HG03565 (cell line): ENCODE data around the gene BATF.
A peak's percentile ranks its signal among the peaks of the same experiment; 100 is the strongest.

Source experiments
- ATAC-seq: cut with Tn5 transposase; IDR thresholded peaks from one replicate; pipeline ENCODE4 v1.9.1; 2021; ENCODE audit warnings: mild to moderate bottlenecking, moderate library complexity; ENCODE audit not compliant: unreplicated experiment

Gene BATF

DNA sequence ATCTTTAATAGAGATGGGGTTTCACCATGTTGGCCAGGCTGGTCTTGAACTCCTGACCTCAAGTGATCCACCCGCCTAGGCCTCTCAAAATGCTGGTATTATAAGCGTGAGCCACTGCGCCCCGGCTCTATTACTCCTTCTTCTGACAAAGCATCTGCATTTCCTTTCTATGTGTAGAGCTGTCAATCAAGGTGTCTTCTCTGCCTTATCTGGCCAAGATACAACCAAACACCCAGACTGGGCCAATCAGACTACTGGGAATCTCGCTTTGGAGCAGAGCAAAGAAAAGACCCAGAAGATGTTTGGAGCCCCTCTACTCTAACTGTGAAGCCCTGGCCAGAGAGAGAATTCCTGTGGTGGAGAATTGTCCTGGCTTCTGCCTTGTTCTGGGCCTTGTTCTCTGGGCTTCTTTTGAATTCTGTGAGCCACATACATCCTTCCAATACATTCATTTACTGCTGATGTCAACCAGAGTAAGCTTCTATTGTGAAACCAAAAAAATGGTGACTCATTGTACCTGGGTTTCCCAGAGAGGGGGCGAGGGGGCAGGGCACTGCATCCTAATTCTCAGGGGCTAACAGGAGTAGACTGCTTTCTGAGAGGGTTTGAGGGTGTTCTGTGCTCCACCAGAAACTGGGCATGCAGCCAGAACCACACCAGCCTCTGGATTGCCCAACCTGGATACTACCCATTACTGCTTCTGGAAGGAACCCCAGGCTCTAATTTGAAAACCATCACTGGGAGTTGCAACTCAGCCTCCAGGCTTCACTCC lies 37.4 kb downstream of the BATF start:
- no peak for ATAC-seq

DNA sequence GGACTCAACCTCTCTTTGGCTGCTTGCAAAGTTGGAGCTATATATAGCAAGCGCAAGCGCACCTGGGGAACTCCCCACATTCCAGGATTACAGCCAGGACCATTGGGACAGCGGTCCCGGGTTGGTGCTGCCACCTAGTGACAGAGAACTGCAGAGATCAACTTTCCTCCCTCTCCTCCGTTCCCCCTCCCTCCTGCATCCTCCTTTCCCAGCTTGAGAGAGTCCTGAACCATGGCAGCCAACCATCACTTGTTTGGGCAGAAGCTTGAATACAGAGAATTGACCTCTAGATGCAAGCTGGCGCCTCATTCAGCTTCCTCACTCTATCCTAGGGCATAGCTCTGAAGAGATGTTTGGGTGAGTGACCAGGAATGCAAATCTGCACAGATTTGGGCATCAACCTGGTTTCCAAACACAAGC lies 38.8 kb downstream of the BATF start:
- no peak for ATAC-seq

DNA sequence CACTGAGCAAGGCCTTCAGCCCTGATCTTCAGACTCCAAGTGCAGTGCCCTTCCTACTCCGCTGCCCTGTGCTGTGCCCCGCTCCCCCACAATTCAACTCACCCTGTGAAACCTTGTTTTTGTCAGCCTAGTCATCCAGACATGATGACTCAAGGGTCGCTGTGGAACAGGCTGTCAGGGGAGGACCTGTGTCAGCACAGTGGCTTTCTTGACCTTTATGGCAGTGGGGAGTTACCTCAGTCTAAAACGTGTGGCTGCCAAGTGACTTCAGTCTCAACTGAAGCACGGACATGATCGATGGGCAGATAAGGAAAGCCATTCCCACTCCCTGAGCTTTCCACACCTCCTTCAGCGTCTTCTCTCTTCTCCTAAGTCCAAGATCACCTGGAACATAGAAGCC lies 39.8 kb downstream of the BATF start:
- no peak for ATAC-seq

DNA sequence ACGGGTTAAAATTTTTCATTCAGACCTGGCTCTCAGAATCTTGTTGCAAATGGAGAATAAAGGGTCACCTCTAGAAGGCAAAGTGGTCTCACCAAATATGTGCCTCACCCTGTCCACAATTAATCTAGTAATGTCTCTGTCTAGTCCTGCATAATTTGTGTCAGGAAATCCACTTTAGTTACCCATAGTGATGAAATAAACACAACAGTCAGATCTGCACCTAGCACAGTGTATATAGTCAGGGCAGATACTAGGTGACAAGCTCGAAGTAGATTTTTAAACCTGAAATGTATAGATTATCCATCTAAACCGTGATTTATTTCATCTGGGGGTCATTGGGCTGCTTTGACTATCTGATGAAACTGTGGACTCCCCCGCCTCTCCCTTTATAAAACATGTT lies 40.2 kb downstream of the BATF start:
- ATAC-seq = no peak

DNA sequence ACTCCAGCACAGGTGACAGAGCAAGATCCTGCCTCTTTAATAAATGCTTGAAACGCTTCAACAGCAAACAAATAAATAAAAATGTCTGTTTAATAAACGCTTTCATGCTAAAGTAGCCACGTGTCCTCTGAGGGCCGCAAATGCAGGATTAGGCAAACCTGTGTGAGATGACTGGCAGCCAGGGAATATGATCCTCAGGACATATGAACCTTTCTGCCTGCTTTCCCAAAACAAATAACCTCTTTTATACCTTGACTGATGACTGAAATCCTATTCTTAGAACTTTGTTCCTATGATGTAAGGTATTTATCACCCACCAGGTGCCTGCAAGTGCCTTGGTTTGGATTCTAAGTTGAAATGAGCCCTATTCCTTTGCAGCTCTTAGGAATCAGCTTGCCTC lies 41.7 kb downstream of the BATF start:
- ATAC-seq = no peak

DNA sequence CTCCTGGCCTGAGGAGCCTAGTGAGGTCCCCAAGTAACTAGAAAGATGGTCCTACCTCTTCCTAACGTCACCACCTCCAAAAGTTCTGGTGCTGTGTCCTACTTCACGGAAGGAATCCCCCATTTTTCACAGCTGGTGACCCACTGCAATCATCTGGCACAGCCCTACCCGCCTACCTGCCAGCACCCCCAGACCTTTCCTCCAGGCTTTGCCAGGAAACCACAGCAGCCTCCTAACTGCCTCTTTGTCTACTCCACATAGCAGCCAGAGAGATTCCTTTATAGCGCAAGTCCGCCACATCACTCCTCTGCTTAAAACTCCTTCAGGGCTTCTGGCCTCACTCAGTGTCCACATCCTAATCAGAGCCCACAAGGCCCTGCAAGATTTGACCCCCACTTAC lies 42.8 kb downstream of the BATF start:
- no peak for ATAC-seq

DNA sequence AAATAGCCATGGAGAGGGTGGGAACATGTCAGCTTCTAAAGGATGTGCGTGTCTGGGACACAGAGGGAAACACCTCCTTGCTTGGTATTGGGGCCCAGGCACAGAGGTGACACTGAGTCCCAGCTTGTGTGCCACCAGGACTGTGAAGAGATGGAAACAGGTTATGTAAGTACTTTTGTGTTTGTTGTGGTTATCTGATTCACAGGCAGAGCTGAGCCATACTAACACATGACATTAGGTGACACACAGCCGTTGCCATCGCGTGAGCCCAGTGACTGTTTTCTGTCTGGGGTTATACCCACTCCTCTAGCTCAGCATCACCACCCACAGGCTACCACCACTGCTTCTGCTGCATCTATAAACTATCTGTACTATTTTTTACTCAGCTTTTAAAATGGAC lies 44.1 kb downstream of the BATF start:
- ATAC-seq = no peak

DNA sequence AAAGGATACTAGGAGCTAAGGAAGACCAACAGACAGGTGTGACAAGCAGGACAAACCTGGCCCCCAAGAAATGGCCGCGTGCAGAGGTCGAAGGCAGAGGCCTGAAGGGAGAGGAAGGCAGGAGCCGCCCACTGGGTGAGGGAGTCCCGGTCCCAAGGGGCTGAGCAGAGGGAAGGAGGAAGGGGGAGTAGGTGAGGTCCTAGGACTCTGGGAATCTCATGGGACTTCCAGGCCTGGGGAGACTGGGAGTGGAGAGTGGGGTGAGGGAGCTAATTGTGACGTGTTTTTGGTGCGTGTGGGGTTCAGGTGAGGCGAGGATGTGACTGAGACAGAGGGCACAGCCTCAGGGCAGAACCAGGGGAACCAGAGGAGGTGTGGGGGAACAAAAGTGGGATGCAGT lies 44.5 kb downstream of the BATF start:
- ATAC-seq = no peak

DNA sequence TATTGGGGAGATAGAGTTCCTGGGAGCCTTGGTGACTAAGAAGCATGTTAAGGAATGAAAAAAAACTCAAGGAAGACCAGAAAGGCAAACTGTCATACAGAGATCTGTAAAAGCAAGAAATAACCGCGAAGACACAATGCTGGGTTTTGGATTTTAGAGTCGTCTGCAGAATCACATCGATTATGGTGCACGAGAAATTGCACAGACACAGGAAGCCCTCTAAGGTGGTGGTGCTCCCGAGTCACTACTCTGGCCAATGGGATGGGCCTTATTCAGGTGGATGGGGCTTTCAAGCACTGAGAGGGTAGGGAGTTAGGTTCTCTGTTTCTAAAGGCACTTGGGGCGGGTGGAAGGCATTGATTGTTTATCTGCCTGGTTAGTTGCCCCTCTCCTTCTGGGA lies 45.9 kb downstream of the BATF start:
- ATAC-seq = no peak

DNA sequence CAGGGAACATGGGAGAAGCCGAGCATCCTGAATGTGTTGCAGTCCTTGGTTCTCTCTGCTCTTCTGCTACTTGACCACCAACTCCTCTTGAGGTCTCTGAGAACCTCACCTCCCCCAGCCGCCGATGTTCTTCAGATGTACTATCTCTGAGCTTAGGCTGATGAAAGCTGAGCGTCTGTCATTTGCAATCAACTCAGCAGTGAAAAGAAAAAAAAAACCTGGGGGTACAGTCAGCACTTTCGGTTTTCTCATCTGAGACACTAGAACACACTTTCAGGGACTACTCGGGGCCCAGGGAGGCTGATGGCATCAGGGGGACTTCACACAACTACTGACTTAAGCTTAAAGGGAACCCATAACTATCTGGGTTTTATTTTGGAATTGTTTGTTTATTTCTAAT lies 46.5 kb downstream of the BATF start:
- no peak for ATAC-seq

DNA sequence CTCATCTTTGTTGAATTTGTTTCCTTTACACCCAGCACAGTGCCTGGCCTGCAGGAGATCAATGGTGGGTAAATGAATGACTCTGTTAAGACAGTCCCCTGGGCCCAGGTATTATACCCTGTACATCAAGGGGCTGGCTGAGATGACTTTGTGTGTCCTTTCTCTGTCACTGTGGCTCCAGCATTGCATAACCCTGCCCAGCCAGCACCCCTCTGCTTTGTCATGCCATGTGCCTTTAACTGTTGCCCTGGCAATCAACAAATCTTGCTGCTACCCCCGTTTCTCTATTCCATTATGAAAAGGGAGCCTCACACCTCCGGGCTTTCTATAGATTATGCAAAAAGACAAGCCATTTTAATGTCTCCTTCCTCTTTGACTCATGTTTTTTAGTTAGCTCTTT lies 48.5 kb downstream of the BATF start:
- no peak for ATAC-seq

DNA sequence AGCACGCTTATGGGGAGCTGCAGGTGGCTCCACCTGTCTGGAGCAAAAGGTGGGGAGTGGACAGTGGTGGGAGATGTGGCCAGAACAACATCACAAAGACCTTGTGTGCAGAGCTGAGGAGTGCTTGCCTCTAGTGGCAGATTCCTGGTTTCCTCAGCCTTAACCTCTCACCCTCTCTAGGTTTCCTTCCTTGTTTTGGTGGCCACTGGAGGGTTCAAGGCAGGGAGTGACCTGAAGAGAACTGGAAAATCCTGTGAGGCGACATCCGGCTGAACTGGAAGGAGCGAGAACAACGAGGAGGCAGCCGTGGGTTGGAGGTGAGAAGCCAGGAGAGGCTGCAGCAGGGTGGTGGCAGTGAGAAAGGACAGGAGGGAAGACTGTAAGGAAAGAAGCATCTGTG lies 49.8 kb downstream of the BATF start:
- ATAC-seq = no peak

DNA sequence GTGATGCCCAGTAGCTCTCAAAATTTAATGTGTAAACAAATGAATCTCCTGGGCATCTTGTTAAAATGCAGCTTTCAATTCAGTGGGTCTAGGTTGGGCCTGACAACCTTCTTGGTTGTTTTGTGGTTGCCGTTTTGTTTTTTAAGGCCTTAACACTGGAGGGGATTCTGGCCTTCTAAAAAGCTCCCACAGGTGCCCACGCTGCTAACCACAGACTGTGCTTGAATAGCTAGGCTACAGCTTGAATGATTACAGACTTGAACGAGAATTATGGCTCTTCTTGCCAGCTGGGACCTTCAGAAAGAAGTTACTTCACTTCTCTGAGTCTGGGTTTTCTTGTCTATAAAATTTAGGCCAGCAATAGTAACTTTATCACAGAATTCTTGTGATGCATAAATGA lies 54.8 kb downstream of the BATF start:
- no peak for ATAC-seq

DNA sequence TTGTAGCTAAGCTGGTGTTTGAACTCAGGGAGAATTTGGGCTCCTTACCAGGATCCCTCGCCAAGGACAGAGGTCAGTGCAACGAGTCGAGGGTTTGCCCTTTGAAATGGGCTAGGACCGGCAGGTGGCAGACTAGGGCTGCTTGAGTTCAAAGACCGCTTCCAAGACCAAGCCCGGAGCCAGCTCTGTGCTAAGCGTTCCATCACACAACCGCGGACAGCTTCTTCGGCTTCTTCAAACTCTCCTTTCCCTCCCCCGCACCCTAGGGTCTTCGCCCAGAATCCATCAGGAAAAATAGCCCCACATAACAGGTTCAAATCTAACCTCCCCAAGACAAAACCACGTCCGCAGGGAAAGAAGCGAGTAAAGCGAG lies 55.4 kb downstream of the BATF start:
- peak; percentile 76 for ATAC-seq

DNA sequence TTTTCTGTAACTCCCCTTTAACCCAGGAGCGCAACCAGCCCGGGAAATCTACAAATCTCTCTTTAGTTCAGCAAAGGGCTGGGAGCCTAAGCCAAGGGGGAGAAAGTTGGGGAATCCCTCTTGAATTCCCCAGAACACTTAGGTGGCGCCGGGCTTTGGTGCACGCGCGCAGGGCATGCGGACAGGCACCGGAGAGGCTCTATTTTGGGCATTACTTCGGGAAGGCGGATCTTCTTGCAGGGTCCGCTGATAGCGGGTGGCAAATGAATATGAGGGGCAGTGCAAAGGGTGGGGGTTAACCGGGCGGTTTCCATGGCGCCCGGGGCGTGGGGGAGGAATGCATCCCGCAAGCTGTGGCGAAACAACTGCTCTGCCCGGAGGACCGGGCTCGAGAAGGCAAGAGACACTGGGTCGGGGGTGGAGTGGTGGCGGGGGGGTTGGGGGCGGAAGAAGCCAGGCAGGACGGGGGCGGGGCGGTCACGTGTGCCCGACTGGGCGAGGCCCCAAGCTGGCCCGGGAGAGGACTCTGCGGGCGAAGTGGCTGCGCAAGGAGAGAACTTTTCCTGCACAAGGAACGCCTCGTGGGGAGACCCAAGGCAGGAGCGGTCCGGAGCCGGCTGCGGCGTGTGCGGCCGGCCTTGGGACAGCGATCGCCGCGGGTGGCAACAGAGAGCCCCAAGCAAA lies 56.0 kb downstream of the BATF start, which contains the start of gene FLVCR2:
FLVCR2 (plus strand) TSS at position 519 of the 684 bp plus-strand sequence. CDS start 353 bp downstream, outside the sequence.
- no peak for ATAC-seq

DNA sequence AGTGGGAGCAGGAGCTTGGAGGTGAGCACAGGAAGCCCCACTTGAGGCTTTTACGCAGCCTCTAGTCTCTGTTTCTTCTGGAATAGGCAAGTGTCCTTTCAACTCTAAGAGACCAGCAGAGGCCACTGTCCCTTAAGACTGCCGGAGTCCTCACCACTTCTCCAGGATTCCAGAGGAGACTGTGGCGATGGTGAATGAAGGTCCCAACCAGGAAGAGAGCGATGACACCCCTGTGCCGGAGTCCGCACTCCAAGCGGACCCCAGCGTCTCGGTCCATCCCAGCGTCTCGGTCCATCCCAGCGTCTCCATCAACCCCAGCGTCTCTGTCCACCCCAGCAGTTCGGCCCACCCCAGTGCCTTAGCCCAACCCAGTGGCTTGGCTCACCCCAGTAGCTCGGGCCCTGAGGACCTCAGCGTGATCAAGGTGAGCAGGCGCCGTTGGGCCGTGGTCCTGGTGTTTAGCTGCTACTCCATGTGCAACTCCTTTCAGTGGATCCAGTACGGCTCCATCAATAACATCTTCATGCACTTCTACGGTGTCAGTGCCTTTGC lies 56.6 kb downstream of the BATF start:
- ATAC-seq = no peak

DNA sequence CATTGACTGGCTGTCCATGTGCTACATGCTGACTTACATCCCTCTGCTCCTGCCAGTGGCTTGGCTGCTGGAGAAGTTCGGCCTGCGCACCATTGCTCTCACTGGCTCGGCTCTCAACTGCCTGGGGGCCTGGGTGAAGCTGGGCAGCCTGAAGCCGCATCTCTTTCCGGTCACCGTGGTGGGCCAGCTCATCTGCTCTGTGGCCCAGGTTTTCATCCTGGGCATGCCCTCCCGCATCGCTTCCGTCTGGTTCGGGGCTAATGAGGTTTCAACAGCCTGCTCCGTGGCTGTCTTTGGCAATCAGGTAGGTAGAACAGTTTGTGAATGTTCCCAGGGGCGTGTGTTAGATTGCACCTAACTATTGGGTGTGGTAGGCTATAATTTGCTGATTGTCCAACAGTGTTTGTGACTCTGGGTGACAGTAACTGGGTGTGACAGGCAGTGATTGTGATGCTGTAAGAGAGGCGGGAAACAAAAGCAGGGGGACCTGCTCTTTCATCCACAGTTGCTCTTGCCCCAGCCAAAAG lies 57.1 kb downstream of the BATF start:
- ATAC-seq = no peak

DNA sequence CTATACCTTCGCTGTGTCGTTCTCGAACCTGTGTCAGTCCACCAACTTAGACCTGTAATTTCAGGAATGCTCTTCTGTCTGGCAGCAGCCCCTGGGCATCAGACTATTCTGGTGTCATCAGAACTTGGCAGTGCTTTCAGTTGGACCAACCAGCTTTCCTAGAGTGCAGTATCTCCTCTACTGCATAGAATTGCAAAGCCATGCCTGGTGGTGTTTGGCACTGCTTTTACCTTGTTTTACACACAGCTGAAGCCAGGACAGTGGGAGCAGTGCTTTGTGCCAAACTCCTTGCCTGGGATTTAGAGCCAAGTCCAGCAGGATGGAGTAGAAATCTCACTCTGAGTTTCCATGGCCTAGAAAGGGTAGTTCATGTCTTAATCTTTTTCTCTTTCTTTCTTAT lies 57.6 kb downstream of the BATF start:
- no peak for ATAC-seq

DNA sequence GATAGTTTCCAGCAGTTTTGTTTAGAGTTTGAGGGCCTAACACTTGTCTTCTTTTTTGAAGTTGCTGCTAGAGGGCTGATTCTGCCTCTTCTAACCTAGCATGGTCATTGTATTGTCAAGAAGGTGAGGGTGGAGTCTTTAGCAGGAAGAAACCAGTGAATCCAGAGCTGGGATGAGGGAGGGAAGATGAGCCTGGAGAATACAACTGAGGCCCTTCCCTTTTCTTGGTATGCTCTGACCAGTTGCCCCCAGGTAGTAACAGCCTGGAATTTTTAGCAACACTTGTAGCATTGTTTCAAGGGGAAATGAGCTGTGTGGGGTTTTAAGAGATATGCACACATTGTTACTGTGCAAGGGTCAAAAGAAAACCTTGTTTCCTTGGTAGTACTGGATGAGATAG lies 65.1 kb downstream of the BATF start:
- ATAC-seq = no peak

DNA sequence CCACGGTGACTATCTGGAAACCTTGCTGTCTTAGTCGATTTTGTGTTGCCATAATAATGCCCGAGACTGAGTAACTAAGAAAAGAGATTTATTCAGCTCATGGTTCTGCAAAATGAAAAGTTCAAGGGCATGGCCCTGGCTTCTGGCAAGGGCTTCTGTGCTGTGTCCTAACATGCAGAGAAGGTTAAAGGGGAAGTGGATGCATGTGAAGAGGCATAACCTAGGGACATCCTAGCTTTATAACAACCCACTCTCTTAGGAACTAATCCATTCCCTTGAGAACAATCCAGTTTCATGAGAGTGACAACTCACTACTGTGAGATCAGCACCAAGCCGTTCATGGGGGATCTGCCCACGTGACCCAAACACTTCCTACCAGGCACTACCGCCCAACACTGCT lies 67.7 kb downstream of the BATF start:
- no peak for ATAC-seq

DNA sequence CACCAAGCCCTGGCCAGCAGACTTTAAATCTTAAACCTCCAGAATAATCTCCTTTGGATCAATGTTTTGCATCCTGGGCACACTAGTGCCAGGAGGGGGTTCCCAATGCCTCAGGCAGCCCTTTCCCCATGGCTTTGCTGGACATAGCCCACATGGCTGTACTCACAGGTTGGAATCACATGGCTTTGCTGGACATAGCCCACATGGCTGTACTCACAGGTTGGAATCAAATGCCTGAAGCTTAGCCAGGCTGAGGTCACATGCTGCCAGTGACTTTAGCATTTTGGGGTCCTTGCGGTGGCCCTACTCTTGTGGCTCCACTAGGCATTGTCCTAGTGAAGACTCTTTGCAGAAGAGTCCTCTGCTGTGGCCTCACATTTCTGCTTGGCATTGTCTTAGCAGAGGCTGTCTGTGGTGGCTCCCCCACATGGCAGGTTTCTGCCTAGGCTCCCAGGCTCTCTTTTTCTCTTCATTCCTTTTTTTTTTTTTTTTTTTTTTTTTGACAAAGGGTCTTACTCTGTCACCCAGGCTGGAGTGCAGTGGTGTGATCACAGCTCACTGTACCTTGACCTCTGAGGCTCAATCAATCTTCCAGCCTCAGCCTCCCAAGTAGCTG lies 69.2 kb downstream of the BATF start:
- ATAC-seq = no peak
